NB4 (cell line): ENCODE results near the gene NTNG1.

Source experiments
- DNase-seq: peaks from one replicate; pipeline ENCODE4 v3.0.0; 2010; ENCODE audit warnings: low read depth
- H3K4me3 ChIP-seq: one replicate; pipeline ENCODE4 v1.5.1; 2011; ENCODE audit warnings: mild to moderate bottlenecking, low read depth, low read length, moderate library complexity
- MYC ChIP-seq: IDR thresholded peaks from 2 replicates; pipeline ENCODE4 v1.6.1; 2011; ENCODE audit warnings: low read depth, low read length
- POLR2A ChIP-seq: IDR thresholded peaks from 2 replicates; pipeline ENCODE4 v1.6.1; 2011; ENCODE audit warnings: mild to moderate bottlenecking; ENCODE audit not compliant: insufficient read length; ENCODE audit errors: extremely low read depth
- TF ChIP-seq, protein P1 (sequence below): IDR thresholded peaks from 2 replicates; pipeline ENCODE4 v1.6.1; 2011; ENCODE audit warnings: low read depth, low read length
- TF ChIP-seq, protein P2 (sequence below): IDR thresholded peaks from one replicate; pipeline ENCODE4 v1.5.1; 2012; ENCODE audit warnings: low read depth, low read length

Gene NTNG1

DNA sequence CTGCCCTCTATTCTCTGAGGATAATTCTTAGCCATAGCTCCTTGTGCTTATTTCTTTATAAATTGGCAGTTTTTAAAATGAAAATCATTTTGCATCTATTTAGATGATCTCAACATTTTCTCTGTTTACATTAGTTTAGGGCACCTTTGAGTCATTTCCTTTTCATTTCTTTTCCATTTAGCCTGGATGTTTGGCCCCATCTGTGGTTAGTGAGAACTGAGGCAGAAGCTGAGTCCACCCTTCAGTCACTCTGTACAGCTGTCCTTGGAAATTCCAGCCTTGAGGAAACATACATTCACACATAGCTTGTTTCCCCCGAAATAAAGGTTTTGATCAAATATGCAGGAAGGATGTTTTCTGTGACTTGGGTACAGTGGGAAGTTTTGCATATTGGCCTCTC is 123.7 kb downstream of the NTNG1 start:
- DNase-seq, result no peak
- H3K4me3 ChIP-seq, result no peak overlapping the region
- TF ChIP-seq, protein P1, sequence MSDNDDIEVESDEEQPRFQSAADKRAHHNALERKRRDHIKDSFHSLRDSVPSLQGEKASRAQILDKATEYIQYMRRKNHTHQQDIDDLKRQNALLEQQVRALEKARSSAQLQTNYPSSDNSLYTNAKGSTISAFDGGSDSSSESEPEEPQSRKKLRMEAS, result no peak
- TF ChIP-seq, protein P2, sequence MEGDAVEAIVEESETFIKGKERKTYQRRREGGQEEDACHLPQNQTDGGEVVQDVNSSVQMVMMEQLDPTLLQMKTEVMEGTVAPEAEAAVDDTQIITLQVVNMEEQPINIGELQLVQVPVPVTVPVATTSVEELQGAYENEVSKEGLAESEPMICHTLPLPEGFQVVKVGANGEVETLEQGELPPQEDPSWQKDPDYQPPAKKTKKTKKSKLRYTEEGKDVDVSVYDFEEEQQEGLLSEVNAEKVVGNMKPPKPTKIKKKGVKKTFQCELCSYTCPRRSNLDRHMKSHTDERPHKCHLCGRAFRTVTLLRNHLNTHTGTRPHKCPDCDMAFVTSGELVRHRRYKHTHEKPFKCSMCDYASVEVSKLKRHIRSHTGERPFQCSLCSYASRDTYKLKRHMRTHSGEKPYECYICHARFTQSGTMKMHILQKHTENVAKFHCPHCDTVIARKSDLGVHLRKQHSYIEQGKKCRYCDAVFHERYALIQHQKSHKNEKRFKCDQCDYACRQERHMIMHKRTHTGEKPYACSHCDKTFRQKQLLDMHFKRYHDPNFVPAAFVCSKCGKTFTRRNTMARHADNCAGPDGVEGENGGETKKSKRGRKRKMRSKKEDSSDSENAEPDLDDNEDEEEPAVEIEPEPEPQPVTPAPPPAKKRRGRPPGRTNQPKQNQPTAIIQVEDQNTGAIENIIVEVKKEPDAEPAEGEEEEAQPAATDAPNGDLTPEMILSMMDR, result no peak
- TF ChIP-seq MYC (no peak), POLR2A (no peak)

DNA sequence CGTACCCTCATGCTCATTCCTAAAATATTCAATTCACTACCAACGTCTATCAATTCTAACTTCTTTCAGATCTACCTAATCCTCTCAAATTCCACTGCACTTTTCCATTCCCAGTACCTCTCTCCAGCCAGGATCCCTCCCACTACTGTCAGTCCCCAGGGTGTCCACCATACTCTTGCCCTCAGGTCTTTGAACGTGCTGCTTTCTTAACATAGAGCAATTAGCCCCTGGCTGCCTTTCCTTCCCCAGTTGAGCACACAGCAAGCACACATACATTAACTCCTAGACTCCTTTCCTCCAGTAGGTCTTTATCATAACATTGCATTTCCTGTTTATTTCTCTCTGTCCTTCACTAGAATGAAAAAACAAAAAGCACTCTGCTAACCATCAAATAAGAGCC is 126.7 kb downstream of the NTNG1 start:
- no peak for TF ChIP-seq POLR2A
- no peak for DNase-seq

DNA sequence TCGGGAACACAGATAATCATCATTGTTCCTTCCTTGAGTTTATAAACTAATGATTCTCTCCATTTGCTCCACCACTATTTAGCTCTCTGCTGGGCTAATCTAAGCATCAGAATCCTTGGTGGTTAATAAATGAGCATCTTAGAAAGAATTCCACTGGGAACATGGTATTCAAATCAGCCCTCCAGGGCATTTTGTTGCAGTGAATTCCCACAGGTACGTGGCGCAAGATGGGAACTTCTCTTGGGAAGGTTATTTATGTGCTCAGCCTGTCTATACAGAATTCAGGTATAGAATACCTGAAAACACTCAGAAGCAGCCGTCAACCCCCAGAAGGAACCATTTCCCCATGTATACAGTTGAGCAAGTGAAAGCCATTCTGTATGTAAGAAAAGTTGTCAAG is 131.5 kb downstream of the NTNG1 start:
- no peak for TF ChIP-seq POLR2A
- TF ChIP-seq, protein P1, result no peak
- no peak for TF ChIP-seq MYC
- TF ChIP-seq, protein P2, result no peak
- no peak for DNase-seq
- no peak overlapping the region for H3K4me3 ChIP-seq

More for the DNA sequence above, 126.7 kb downstream of the NTNG1 start:
- H3K4me3 ChIP-seq, result no peak overlapping the region

DNA sequence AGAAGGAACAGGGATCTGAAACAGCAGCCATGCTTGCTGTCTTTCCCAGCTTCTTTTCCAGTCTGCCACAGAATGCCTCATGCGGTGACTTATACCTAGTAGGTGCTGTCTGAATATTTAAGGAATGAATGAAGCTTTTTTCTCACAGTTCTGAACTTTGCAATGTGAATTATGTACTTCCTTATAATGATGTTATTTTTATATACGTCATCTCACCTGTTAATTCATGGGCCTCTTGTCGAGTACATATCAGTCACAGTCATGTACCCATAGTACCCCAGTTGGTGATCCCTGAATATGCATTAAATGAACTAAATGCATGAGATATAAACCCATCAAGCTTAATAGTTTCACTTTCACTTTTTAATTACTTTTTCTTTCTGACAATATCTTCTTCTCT is 132.7 kb downstream of the NTNG1 start:
- DNase-seq, result no peak
- no peak for TF ChIP-seq MYC
- no peak for TF ChIP-seq POLR2A
- TF ChIP-seq, protein P2, result no peak
- TF ChIP-seq, protein P1, result no peak
- H3K4me3 ChIP-seq, result no peak overlapping the region

DNA sequence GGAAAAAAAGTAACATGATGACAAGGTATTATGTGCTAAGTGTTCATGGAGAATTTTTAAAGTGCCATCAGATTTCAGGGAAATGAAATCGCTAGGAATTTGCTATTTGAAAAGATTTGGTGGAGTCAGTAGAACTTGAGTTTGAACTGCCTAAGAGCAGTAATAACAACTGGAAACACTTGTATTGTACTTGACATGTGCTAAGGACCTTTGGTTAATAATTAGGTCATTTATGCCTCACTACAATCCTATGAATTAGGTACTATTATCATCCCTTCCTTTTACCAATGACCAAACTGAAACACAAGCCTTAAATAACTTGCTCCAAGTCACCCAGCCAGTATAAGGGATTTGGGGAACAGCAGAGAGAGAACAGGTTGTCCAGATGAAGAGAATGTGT is 133.4 kb downstream of the NTNG1 start:
- DNase-seq, result no peak
- H3K4me3 ChIP-seq, result no peak overlapping the region
- TF ChIP-seq MYC (no peak), POLR2A (no peak)
- TF ChIP-seq, protein P1, result no peak
- TF ChIP-seq, protein P2, result no peak

DNA sequence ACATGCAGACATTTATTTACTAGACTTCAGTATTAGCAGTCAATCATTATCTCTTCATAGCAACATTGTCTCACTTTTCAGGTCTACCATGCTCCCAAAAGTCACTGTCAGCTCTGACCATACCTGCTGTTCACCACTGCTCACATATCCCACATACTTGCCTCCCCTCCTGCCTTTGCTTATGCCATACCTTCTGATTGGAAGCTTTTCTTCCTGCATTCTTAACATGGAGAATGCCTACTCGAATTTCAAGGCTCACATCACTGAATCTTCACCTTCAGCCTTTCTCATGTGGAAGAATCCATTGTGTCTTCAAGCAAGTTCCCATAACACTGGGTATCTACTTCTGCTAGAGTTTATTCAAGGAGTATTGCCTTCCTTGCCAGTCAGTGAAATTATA is 135.4 kb downstream of the NTNG1 start:
- no peak for DNase-seq
- H3K4me3 ChIP-seq, result no peak overlapping the region
- TF ChIP-seq, protein P2, result no peak
- TF ChIP-seq, protein P1, result no peak
- TF ChIP-seq MYC (no peak), POLR2A (no peak)

DNA sequence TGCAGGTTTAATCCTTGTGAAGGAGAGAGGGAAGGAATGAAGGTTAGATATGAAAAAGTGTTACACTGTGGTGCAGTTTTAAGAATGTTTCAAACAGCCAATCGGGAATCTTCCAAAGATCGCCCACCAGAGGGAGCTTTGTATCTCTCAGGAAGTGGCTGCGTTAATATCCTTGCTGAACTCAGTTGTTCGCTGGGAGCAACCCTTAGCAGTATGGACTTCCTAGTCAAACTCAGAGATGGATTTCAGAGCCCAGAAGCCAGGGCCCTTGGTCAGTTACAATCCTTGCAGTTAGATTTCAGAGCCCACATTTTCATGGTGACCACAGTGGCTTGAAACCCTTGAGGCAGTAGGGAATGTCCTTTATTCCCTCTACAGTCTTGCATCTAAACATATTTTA is 136.2 kb downstream of the NTNG1 start:
- peak; percentile 49 for DNase-seq
- H3K4me3 ChIP-seq, result no peak overlapping the region
- TF ChIP-seq, protein P2, result peak; percentile 48
- TF ChIP-seq, protein P1, result no peak
- no peak for TF ChIP-seq POLR2A
